ENCODE data around the gene FADS2.

The FADS2 gene

GRCh38 chr11:61839742-61840141, 11.6 kb downstream of the FADS2 start:
- DNase-seq (ENCODE audit: low read depth) = no peak
- no peak overlapping the region for H3K4me3 ChIP-seq (ENCODE audit: low read length)
- TF ChIP-seq CTCF (conservative IDR thresholded peaks at IDR 0.05; ENCODE audit: low read depth, low read length) = no peak

- DNase-seq (ENCODE audit: low read depth) = no peak
- no peak for TF ChIP-seq CTCF (conservative IDR thresholded peaks at IDR 0.05; ENCODE audit: low read depth, low read length)
- H3K4me3 ChIP-seq (ENCODE audit: low read length) = no peak overlapping the region
Observed at GRCh38 chr11:61840371-61840770, 12.3 kb downstream of the FADS2 start.

GRCh38 chr11:61841636-61842527, 13.8 kb downstream of the FADS2 start:
- TF ChIP-seq CTCF (conservative IDR thresholded peaks at IDR 0.05; ENCODE audit: low read depth, low read length) = no peak
- DNase-seq (ENCODE audit: low read depth) = no peak

GRCh38 chr11:61842528-61842820, 14.4 kb downstream of the FADS2 start:
- no peak for TF ChIP-seq CTCF (conservative IDR thresholded peaks at IDR 0.05; ENCODE audit: low read depth, low read length)
- DNase-seq (ENCODE audit: low read depth) = no peak
- no peak overlapping the region for H3K4me3 ChIP-seq (ENCODE audit: low read length)

More at GRCh38 chr11:61841636-61842527, 13.8 kb downstream of the FADS2 start:
- H3K4me3 ChIP-seq (ENCODE audit: low read length) = no peak overlapping the region

GRCh38 chr11:61844909-61845565, 16.9 kb downstream of the FADS2 start:
- H3K4me3 ChIP-seq (ENCODE audit: low read length) = no peak overlapping the region
- TF ChIP-seq CTCF (conservative IDR thresholded peaks at IDR 0.05; ENCODE audit: low read depth, low read length) = no peak
- no peak for DNase-seq (ENCODE audit: low read depth)

- H3K4me3 ChIP-seq (ENCODE audit: low read length) = no peak overlapping the region
- DNase-seq (ENCODE audit: low read depth) = no peak
- TF ChIP-seq CTCF (conservative IDR thresholded peaks at IDR 0.05; ENCODE audit: low read depth, low read length) = no peak
Observed at GRCh38 chr11:61846362-61847020, 18.4 kb downstream of the FADS2 start.
